NCI-H526 (cell line): ENCODE data around the gene RBM26.

ENCODE experiments used
- DNase-seq, 2 experiments: peaks; one replicate each; lab custom pipeline; 2025; lab: John Stamatoyannopoulos, UW

The RBM26 gene

GRCh38 chr13:79405831-79406596 is at the start of gene RBM26:
RBM26 (minus strand) TSS chr13:79406255; CDS start chr13:79405774, 481 bp downstream.
- peak; percentile 96 to 99 for DNase-seq

GRCh38 chr13:79455331-79455730 is 49.3 kb upstream of the RBM26 start:
- no peak for DNase-seq

GRCh38 chr13:79452239-79452913 is 46.3 kb upstream of the RBM26 start:
- DNase-seq, result no peak

- DNase-seq, result no peak
Measured at GRCh38 chr13:79451500-79451962, 45.5 kb upstream of the RBM26 start.

DNA sequence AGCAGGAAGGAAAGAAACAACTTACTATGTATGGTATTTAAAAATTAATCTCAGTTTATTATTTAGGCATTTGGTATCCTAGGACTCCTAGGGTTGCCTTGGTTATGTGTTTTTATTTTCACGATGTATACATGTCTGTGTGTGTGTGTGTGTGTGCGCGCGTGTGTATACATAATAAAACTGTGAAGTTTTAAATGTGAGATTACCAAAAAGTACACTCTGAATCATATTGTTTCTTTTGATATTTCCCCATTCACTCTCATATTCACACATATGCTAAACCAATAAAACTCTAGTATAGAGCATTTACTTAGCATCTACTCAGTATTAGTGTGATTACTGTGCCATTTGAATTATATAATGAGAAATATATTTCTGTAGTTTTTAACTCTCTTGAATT is 44.1 kb upstream of the RBM26 start:
- DNase-seq, result no peak

DNA sequence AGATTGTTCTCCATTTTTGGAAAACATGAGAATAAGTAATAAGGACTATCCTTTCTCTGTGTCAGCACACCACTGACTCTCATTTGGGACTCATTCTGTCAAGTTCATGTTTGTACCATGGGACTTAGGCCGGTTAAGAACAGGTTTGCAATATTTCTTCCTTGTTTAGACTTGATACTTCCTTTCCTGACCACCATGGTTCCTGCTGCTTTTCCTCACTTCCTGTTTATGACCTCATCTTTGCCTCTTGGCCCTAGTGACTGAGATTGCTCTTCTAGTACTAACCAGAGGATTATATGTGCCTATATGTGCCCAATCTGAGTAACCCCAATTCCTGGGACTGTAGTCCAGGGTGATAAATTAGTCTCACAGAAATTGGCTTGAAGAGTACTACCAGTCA is 42.4 kb upstream of the RBM26 start:
- DNase-seq, result no peak

- DNase-seq, result no peak
Measured at GRCh38 chr13:79447741-79448140, 41.7 kb upstream of the RBM26 start.

DNA sequence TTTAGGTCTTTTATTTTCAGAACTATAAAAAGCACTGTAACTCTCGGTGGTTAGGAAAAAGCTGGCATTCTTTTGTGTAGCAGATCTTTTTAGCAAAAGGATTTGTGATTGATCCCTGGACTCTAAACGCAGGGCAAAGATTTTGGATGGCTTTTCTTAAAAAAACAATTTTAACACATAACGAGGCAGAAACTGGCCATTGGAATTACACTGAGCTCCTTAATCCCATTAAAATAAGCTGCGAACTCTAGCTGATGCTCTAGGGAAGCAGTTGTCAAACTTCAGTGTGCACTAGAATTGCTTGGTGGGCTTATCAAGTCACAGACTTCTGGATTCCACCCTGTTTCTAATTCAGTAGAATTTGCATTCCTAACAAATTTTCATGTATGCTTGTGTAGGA is 41.1 kb upstream of the RBM26 start:
- no peak for DNase-seq

DNA sequence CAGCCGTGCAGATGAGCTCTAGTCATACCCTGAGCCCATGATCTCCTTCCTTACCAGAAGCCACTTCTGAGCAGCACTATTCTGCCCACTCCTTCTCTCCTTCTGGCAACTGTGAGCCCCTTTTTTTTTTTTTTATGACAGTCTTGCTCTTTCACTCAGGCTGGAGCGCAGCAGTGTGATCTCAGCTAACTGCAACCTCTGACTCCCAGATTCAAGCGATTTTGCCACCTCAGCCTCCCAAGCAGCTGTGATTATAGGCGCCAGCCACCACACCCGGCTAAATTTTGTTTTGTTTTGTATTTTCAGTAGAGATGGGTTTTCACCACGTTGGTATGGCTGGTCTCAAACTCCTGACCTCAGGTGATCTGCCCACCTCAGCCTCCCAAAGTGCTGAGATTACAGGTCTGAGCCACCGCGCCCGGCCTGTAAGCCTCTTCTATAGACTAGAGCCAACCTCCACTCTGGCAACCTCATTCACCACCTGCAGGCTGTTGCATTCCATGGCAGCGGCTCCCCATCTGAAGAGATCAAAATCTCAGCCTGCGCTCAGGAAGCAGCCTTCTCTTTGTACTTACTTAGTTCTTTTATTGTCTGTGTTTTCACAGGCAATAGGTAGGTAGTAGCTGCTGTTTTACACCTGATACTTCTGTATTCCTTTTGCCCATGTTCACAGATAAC is 40.1 kb upstream of the RBM26 start:
- no peak for DNase-seq

- no peak for DNase-seq
Measured at GRCh38 chr13:79442706-79443105, 36.7 kb upstream of the RBM26 start.

- DNase-seq, result no peak
Measured at GRCh38 chr13:79442221-79442620, 36.2 kb upstream of the RBM26 start.

DNA sequence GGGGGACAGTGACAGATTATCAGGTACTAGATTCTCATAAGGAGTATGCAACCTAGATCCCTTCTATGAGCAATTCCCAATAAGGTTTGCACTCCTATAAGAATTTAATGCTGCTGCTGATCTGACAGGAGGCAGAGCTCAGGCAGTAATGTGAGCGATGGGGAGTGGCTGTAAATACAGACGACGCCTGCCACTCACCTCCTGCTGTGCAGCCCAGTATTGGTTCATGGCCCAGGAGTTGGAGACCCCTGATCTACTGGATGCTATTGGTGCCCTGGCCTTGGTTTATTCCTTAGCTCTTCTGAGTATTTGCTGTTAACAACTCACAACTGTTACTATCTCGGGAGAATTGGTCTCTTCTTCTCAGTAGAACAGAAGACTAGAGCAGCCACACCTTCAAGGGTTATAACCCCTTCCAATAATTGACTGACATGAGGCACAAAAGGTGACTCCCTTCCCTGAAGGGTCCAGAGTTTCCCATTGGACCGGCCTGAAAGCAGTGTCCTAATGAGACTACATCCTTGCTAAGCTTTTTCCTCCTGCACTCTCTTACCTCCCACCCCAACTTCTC is 35.0 kb upstream of the RBM26 start:
- DNase-seq, result no peak

- no peak for DNase-seq
Measured at GRCh38 chr13:79439275-79439674, 33.2 kb upstream of the RBM26 start.

- no peak for DNase-seq
Measured at GRCh38 chr13:79435561-79435990, 29.5 kb upstream of the RBM26 start.

DNA sequence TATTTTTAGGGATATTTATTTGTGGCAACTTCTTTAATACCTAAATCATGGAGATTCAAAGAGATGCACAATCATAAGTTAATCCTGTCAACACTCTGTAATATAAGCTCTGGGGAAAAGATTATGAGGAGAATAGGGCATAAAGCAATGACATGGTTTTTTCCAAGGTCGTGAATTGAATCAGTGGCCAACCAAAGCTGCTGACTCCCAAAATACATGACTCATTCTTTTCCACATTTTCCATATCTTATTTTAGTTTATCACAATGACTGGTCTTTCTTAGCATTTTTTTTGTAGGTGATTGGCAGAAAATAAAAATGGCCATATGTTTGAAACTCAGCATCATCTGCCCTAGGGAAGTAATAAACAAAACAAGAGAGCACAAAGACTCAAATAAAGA is 28.5 kb upstream of the RBM26 start:
- no peak for DNase-seq

GRCh38 chr13:79432992-79433391 is 26.9 kb upstream of the RBM26 start:
- DNase-seq, result no peak

DNA sequence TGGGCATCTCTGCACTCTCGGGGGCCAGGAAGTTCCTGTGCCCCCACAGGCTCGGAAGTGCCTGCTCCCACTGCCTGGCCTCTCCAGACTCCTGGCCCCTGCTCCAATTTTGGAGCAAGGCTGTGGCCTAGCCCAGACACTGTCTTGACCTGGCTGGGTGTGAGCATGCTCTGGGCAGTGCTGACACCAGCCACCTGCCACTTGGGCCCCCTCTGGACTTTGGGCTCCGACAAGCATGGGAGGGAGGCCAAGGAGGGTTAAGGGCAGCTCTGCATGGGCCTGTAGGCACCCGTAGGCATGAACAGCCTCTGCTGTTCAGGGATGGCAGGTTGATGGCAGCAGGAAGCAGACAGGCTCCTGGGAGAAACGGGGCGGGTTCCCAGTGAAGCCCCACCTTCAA is 26.0 kb upstream of the RBM26 start:
- DNase-seq, result no peak

DNA sequence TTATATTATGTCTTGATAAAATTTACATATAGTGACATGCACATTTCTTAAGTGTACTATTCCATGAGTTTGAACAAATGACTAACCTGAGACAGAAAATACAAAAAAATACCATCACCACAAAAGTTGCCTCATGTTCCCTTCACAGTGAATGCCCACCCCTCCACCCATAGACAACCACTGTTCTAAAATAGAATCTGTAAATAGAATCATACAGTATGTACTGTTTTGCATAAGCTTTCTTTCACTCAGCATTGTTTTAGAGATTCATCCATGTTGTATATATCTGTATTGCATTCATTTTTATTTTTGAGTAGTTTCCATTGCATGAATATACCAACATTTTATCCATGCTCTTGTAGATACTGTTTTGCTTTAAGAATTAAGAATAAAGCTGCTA is 23.3 kb upstream of the RBM26 start:
- no peak for DNase-seq

DNA sequence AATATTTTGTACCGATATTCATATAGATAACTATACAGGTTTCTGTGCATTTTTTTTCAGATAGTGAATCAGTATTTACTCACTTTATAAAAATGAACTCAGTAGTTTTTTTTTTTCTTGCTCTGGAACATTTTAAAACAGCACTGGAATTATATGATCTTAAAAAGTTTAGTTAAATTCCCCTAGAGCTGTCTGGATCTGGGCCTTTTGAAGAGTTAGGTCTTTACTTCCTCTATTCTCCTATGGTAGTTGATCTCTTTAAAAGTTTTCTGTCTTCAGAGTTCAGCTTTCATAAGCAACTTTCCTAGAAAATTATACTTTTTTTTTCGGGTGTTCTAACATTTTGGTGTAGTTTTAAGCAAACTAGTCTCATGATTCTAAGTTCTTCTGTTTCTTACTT is 21.8 kb upstream of the RBM26 start:
- DNase-seq, result no peak

GRCh38 chr13:79427265-79427664 is 21.2 kb upstream of the RBM26 start:
- DNase-seq, result no peak

DNA sequence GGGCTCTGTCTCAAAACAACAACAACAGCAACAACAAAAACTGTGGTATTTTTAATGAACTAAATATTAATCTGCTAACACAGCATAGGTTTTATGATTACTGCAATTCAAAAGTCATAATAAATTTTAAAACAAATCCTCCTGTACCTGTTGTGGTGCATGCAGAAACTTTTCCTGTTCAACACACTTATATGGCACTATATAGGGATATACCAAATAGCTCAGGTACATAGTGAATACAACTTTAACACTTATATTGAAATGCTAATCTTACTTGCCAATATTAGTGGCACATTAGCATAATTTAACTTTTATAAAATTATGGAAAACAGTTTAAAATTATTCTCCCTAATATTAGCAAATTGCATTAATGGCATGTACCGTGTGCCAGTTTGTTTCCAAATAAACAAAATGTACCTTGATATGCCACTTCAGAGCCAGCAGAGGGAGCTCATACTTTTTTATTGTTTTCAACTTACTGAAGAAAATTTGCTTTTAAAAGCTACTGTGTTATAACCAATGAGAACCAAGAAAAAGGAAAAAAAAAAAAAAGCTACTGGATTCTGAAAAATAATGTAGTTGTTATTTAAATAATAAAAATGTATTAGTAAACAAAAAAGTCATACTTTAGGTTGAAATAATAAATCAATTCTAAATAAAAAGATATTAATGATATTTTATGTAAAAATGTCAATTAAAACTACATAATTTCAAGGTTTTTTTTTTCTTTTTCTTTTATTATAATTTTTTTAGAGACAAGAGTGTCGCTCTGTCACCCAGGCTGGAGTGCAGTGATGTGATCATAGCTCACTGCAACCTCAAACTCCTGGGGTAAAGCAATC is 18.0 kb upstream of the RBM26 start:
- peak; percentile 26 to 79 for DNase-seq

DNA sequence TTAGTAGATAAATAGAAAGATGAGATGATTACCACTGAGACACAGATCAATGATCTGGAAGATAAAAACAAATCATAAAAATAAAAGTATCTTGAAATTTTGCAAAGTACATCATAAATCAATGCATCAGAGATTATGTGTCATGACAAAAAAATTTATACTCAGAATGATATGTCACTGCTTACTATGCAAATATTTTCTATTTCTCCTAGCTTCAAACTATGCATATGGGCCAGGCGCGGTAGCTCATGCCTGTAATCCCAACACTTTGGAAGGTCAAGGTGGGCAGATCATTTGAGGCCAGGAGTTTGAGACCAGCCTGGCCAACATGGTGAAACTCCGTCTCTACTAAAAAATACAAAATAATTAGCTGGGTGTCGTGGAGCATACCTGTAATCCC is 17.3 kb upstream of the RBM26 start:
- DNase-seq, result no peak
